Heart right ventricle (tissue), 16 donors: ENCODE results near the gene MRPS31. TPM values are rescaled to one million over a fixed set of nuclear protein-coding genes. Genes with fewer than 3 reads are reported as not detected.

Experiments
- ATAC-seq, 8 donors: fragments of 200-7000 bp; cut with Tn5 transposase; one replicate each; pipeline ENCODE4 v1.9.1; 2020; ENCODE audit warnings: mild to moderate bottlenecking in 8 of 8, moderate library complexity in 8 of 8, moderate number of reproducible peaks in 1 of 8
- DNase-seq, 2 donors: peaks; one replicate each; pipeline ENCODE4 v3.0.0-alpha.2; 2020
- H3K27ac ChIP-seq, 10 donors: fragments of 200-600 bp; sonication (generic) in 2 of 10; one replicate each; pipeline versions ENCODE4 v1.5.0 to v1.8.0; 2020 to 2022; ENCODE audit warnings: mild to moderate bottlenecking in 3 of 10
- H3K27me3 ChIP-seq, 7 donors: fragments of 200-600 bp; one replicate each; pipeline ENCODE4 v1.8.0; 2021 to 2022; ENCODE audit warnings: mild to moderate bottlenecking in 2 of 7
- H3K36me3 ChIP-seq, 9 donors: fragments of 200-600 bp; sonication (generic) in 1 of 9; one replicate each; pipeline versions ENCODE4 v1.5.0 to v1.8.0; 2020 to 2022; ENCODE audit warnings: mild to moderate bottlenecking in 2 of 9
- H3K4me1 ChIP-seq, 9 donors: fragments of 200-600 bp; sonication (generic) in 1 of 9; one replicate each; pipeline versions ENCODE4 v1.5.0 to v1.8.0; 2020 to 2022; ENCODE audit warnings: mild to moderate bottlenecking in 4 of 9
- H3K4me3 ChIP-seq, 10 donors: fragments of 200-600 bp; sonication (generic) in 2 of 10; one replicate each; pipeline versions ENCODE4 v1.5.0 to v1.8.0; 2020 to 2022; ENCODE audit warnings: mild to moderate bottlenecking in 7 of 10, moderate library complexity in 2 of 10
- H3K9me3 ChIP-seq, 11 donors: fragments of 200-600 bp in 10 of 11; sonication (generic) in 2 of 11; one replicate each; pipeline versions ENCODE4 v1.5.0 to v1.8.0; 2013 to 2022; ENCODE audit warnings: mild to moderate bottlenecking in 2 of 11, control low read depth in 1 of 11, moderate library complexity in 1 of 11
- CTCF ChIP-seq, 9 donors: fragments of 200-600 bp; sonication (generic) in 2 of 9; IDR thresholded peaks; one replicate each; pipeline versions ENCODE4 v1.5.0 to v1.8.0; 2021 to 2022; ENCODE audit warnings: antibody characterized with exemption in 9 of 9, mild to moderate bottlenecking in 5 of 9, moderate library complexity in 1 of 9
- WGBS, 2 donors: extraction: QIAGEN DNeasy Blood & Tissue Kit; methylation state at CpG; one replicate each; pipeline ENCODE4 v1.1.7; 2013; ENCODE audit warnings: inconsistent platforms in 1 of 2; 5-methylcytosine and 5-hydroxymethylcytosine counted together
- intact Hi-C, 10 donors: fragments of 100-400 bp; cut with DNase I; formaldehyde crosslinking; loops; one replicate each; pipeline versions ENCODE4 v1.11.1 to v1.14.2; 2022
- microRNA-seq, 2 donors: library from miRNA; unstranded; fragments of <30 nt; microRNA quantifications; one replicate each; pipeline ENCODE4 v1.2.0, GENCODE V29; 2021
- polyA plus RNA-seq, 2 donors: library from polyadenylated mRNA; stranded (reverse); fragments of 200-250 nt; gene quantifications; one replicate each; pipeline ENCODE4 v1.2.3, GENCODE V29; 2013
- total RNA-seq, 10 donors: library from RNA; stranded (reverse); fragmentation: NEBNext Ultra II Directional in 3 of 10; extraction: Animal tissue kit (Norgen Biotek cat#: 25700) in 3 of 10; gene quantifications; one replicate each; pipeline versions ENCODE4 v1.2.1 to v1.2.4, GENCODE V29; 2021 to 2023
- donor health status: Arrhythmogenic right ventricular cardiomyopathy.
- donor health status: ischemic (EF 13 %, LVEDD 7.1; RV severe dilation, severe dysfunction).
- donor health status: healthy with polysubstance abuse.
- donor health status: DM: no; HTN: yes; CAD: no.
- donor health status: DM: no; HTN: no; CAD: no.
- donor health status: ischemic (EF 25% LVEDD 6.9; RV normal size, moderate dysfunction).
- donor health status: ischemic (EF 25% LVEDD 5.7; RV mildly dilated, moderate dysfunction).
- donor health status: healthy.
- donor health status: DM: yes; HTN: yes; CAD: no.
- donor health status: Ischemic cardiomyopathy.
- donor health status: ischemic (EF 35%, LVEDD 5.7; RV mildly dilated, moderate dysfunction).
- donor health status: nonischemic (EF 11% LVEDD 7.7; RV severe dilation, severe dysfunction).
- donor health status: DM: yes; HTN: yes; CAD: no.
- donor health status: PGD.
- donor health status: ischemic (EF 29% LVEDD 5.4; RV normal size, mild dysfunction).
- donor health status: nonischemic (EF 23%, LVEDD 6.1; RV moderate dilation, normal function).

Gene MRPS31
- total and polyA plus RNA-seq, 12 donors, result 22.2 to 121 (median 30.5) TPM

- intact Hi-C loops, result loop anchor here (5.0 to 10.0 kb wide), 12 partner anchors 488 to 998 kb away; no protein-coding TSS in a partner anchor
Observed at GRCh38 chr13:40680659-40681323, 90.2 kb downstream of the MRPS31 start.

GRCh38 chr13:40679480-40679985 lies 91.5 kb downstream of the MRPS31 start:
- intact Hi-C loops, result no loop called here

More at GRCh38 chr13:40680659-40681323, 90.2 kb downstream of the MRPS31 start:
- TF ChIP-seq CTCF (IDR thresholded peaks at IDR 0.05), result no peak
- no peak overlapping the region for H3K4me3 ChIP-seq
- H3K27ac ChIP-seq, result peak overlapping the region in 2 of 10 donors; percentile 34 to 44
- no peaks in the 10 kb centered on the region for H3K36me3 ChIP-seq
- WGBS, 2 donors, result 85 to 88% methylated on average over 7 of the region's 7 CpGs
- no peaks in the 10 kb centered on the region for H3K9me3 ChIP-seq
- H3K27me3 ChIP-seq, result no peaks in the 10 kb centered on the region
- ATAC-seq (peak in 1 of 8 donors; percentile 22), DNase-seq (no peak)
- H3K4me1 ChIP-seq, result peaks cover 0 to 27% (median 13%) of the 10 kb centered on the region in 9 donors

More at GRCh38 chr13:40679480-40679985, 91.5 kb downstream of the MRPS31 start:
- Histone ChIP-seq H3K27me3 (no peaks in the 10 kb centered on the region), H3K36me3 (no peaks in the 10 kb centered on the region), H3K27ac (no peak overlapping the region), H3K4me1 (peaks cover 0 to 27% (median 13%) of the 10 kb centered on the region in 9 donors), H3K9me3 (no peaks in the 10 kb centered on the region), H3K4me3 (no peak overlapping the region)
- no peak for TF ChIP-seq CTCF (IDR thresholded peaks at IDR 0.05)
- WGBS, 2 donors, result 96 to 97% methylated on average over 6 of the region's 6 CpGs
- DNase-seq (no peak), ATAC-seq (no peak)

Small RNA genes within 50 kb of the gene (microRNA-seq; reads per million reads assigned to microRNA genes)
- 0 reads per million in 2 donors for gene MIR320D1
- 0 reads per million in 2 donors for gene MIR621

Other genes with a start within 250 kb of the MRPS31 start
- gene FOXO1, start 104.5 kb downstream of the MRPS31 start, total RNA-seq, result 10 to 100 TPM; 12.3 to 31.2 (median 17.3) TPM
- 1 to 10 TPM; 3.4 to 9.0 TPM for gene FOXO1, start 104.5 kb downstream of the MRPS31 start, polyA plus RNA-seq
- 1 to 10 TPM; 3.3 to 6.0 (median 4.9) TPM for gene SLC25A15, start 18.4 kb upstream of the MRPS31 start, total RNA-seq
- gene SLC25A15, start 18.4 kb upstream of the MRPS31 start, polyA plus RNA-seq, result 1 to 10 TPM in 1 of 2 donors, under 1 TPM in 1; 0.73 to 4.8 TPM
- gene ELF1, start 248.1 kb upstream of the MRPS31 start, total RNA-seq, result 10 to 100 TPM; 31.1 to 60.5 (median 39.5) TPM
- 10 to 100 TPM in 1 of 2 donors, 1 to 10 TPM in 1; 9.9 to 10.4 TPM for gene ELF1, start 248.1 kb upstream of the MRPS31 start, polyA plus RNA-seq